Lung (tissue), 12 donors: Measurements from ENCODE around the gene ACP7. TPM values are rescaled to one million over a fixed set of nuclear protein-coding genes. Genes with fewer than 3 reads are reported as not detected.

ENCODE experiments used
- ATAC-seq: fragments of 200-7000 bp; cut with Tn5 transposase; one replicate; pipeline ENCODE4 v1.9.1; 2020; ENCODE audit warnings: moderate number of reproducible peaks; ENCODE audit not compliant: insufficient read depth, low FRiP score
- DNase-seq, 3 donors: peaks; one replicate each; pipeline ENCODE4 v3.0.0-alpha.2; 2013 to 2017
- H3K27ac ChIP-seq, 2 donors: one replicate each; pipeline ENCODE4 v1.5.1; 2013; ENCODE audit warnings: mild to moderate bottlenecking in 2 of 2, moderate library complexity in 2 of 2, control low read depth in 1 of 2, inconsistent platforms in 1 of 2, low read depth in 1 of 2, low read length in 1 of 2
- H3K27me3 ChIP-seq, 3 donors: one replicate each; pipeline ENCODE4 v1.5.1; 2013; ENCODE audit warnings: low read length in 2 of 3; ENCODE audit not compliant: control insufficient read depth in 3 of 3, insufficient read depth in 3 of 3
- H3K36me3 ChIP-seq, 4 donors: one replicate each; pipeline ENCODE4 v1.5.1; 2013; ENCODE audit warnings: low read length in 4 of 4, mild to moderate bottlenecking in 1 of 4, moderate library complexity in 1 of 4; ENCODE audit not compliant: control insufficient read depth in 4 of 4, insufficient read depth in 4 of 4
- H3K4me1 ChIP-seq, 5 donors: one replicate each; pipeline ENCODE4 v1.5.1; 2013; ENCODE audit warnings: low read length in 5 of 5, mild to moderate bottlenecking in 2 of 5, moderate library complexity in 1 of 5; ENCODE audit not compliant: control insufficient read depth in 5 of 5, insufficient read depth in 5 of 5
- H3K4me3 ChIP-seq: one replicate; pipeline ENCODE4 v1.5.1; 2013; ENCODE audit warnings: mild to moderate bottlenecking, control low read depth, moderate library complexity
- H3K9ac ChIP-seq, 2 donors: one replicate each; pipeline ENCODE4 v1.5.1; 2013; ENCODE audit warnings: low read length in 2 of 2, control low read depth in 1 of 2; ENCODE audit not compliant: insufficient read depth in 1 of 2
- H3K9me3 ChIP-seq, 4 donors: one replicate each; pipeline ENCODE4 v1.5.1; 2013; ENCODE audit warnings: low read length in 3 of 4, mild to moderate bottlenecking in 1 of 4, moderate library complexity in 1 of 4; ENCODE audit not compliant: control insufficient read depth in 4 of 4, insufficient read depth in 3 of 4
- CTCF ChIP-seq: IDR thresholded peaks from 2 replicates; pipeline ENCODE4 v1.5.1; 2012; ENCODE audit warnings: mild to moderate bottlenecking; ENCODE audit errors: control extremely low read depth, extremely low read depth
- WGBS, 2 donors: extraction: QIAGEN DNeasy Blood & Tissue Kit; methylation state at CpG; one replicate each; pipeline ENCODE4 v1.1.7; 2013; 5-methylcytosine and 5-hydroxymethylcytosine counted together
- polyA plus RNA-seq, 2 donors: library from polyadenylated mRNA; stranded (reverse); fragments of 200-250 nt; gene quantifications; one replicate each; pipeline ENCODE4 v1.2.1, GENCODE V29; 2013
- total RNA-seq, 2 donors: library from RNA; depleted of rRNA in 1 of 2; stranded (reverse); fragments of >200 nt in 1 of 2; gene quantifications; one replicate each; pipeline ENCODE4 v1.2.1, GENCODE V29; 2014 to 2021
- donor health status: control.
- donor health status: control.
- donor health status: Bipolar disorder and iron deficiency.
- donor health status: healthy.
- donor health status: DM: yes; HTN: yes; CAD: no.

ACP7 gene
- total and polyA plus RNA-seq, 4 donors, result 0.03 TPM; not detected in 3

DNA sequence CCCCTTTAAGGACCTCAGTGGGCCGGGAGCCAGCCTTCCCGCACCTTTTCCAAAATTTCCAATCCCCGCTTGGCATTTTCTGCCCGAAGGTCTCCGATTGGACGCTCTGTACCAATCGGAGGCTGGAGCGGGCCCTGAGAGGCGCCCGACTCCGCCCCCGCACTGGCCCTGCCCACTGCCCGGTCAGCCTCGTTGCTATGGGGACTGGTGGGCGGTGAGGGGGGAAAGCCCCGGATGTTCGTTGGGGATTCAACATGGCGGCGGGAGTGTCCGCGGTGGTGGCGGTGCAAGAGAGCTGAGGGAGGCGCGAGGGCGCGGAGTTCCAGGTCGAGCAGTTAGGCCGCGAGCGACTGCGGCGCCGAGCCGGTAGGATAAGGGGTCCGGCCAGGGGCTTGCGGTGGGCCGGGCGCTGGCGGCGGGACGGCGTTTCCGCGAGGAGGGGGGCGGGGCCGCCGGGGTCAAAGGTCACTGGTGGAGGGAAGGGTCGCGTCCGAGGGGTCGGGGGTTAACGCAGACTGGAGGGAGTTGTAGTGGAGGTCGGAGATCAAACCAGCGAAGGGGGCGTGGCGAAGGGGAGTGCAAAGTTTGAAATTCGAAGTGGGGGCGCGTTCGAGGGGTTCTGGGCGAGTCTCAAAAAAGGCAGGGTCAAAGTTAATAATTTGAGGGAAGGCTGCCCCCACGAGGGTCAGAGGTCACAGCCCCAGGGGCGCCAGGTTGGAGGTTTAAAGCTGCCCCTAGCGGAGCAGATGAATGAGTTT, 41.6 kb downstream of the ACP7 start, which contains the start of gene PAK4:
PAK4 (plus strand) TSS at position 233 of the 758 bp plus-strand sequence. CDS start 43,768 bp downstream, outside the sequence.
- peaks cover 0 to 3% (median 0%) of the 10 kb centered on the region in 4 donors for H3K36me3 ChIP-seq
- H3K4me1 ChIP-seq, result peaks cover 0 to 24% (median 20%) of the 10 kb centered on the region in 5 donors
- no peak for TF ChIP-seq CTCF
- peak within 1 kb of the TSS; percentile 84 for H3K4me3 ChIP-seq
- 1 to 2% methylated on average over 64 of the region's 64 CpGs for WGBS, 2 donors
- H3K9ac ChIP-seq, result peak within 1 kb of the TSS; percentile 44 to 74
- peak; percentile 99 for DNase-seq
- no peaks in the 10 kb centered on the region for H3K27me3 ChIP-seq
- ATAC-seq, result peak; percentile 97
- no peaks in the 10 kb centered on the region for H3K9me3 ChIP-seq
- H3K27ac ChIP-seq, result peak within 1 kb of the TSS; percentile 76 to 81

- WGBS, 2 donors, result 28 to 53% methylated on average over 26 of the region's 27 CpGs
- Histone ChIP-seq H3K9me3 (no peaks in the 10 kb centered on the region), H3K27ac (peak overlapping the region; percentile 76 to 81), H3K4me3 (peak overlapping the region; percentile 84), H3K4me1 (peaks cover 0 to 33% (median 28%) of the 10 kb centered on the region in 5 donors), H3K27me3 (no peaks in the 10 kb centered on the region), H3K9ac (peak overlapping the region in 1 of 2 donors; percentile 73), H3K36me3 (peaks cover 0 to 3% (median 0%) of the 10 kb centered on the region in 4 donors)
- DNase-seq (peak; percentile 58 to 77 (median 67)), ATAC-seq (no peak)
- no peak for TF ChIP-seq CTCF
Observed at GRCh38 chr19:39126312-39127187, 42.4 kb downstream of the ACP7 start.

DNA sequence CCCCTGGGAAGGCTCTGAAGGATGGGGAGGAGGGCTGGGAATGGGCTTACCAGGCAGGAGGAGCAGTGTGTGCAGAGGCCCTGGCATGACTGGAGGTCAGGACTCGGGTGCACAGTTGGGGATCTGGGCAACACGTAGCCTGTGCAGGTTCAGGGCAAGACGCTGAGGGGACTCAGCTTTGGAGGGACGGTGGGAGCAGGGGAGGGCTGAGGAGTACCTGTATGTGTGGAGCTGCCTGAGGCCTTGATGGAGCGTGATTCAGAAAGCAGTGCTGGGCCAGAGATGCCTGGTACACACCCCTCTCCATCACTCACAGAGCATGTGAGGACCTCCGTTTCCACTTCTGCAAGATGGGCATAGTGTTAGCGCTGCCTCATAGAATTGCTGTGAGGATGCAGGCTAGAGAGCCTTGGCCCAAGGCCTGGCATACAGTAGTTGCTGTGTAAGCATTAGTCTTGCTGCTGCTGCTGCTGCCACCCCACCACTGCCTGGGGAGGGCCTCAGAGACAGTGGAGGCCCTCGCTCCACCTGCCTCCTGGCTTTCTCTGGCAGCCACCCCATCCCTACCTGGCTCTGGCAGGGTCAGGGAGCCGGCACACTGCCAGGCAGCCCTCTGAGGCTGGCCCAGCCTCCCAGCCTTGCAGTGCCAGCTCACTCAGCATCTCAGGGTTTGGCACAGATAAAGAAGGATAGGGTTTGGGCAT, 43.8 kb downstream of the ACP7 start:
- H3K4me1 ChIP-seq, result peaks cover 0 to 42% (median 37%) of the 10 kb centered on the region in 5 donors
- peak overlapping the region in 1 of 2 donors; percentile 29 for H3K27ac ChIP-seq
- DNase-seq, result no peak
- no peak overlapping the region for H3K4me3 ChIP-seq
- H3K36me3 ChIP-seq, result peaks cover 0 to 3% (median under 1%) of the 10 kb centered on the region in 4 donors
- no peak overlapping the region for H3K9ac ChIP-seq
- TF ChIP-seq CTCF, result no peak
- ATAC-seq, result no peak
- H3K27me3 ChIP-seq, result no peaks in the 10 kb centered on the region
- H3K9me3 ChIP-seq, result no peaks in the 10 kb centered on the region
- 61 to 73% methylated on average over 9 of the region's 9 CpGs for WGBS, 2 donors
